Erythroblast (primary cell): Measurements from ENCODE around the gene MYRIP.

Experiments
- GATA1 ChIP-seq: IDR thresholded peaks from 2 replicates; pipeline ENCODE4 v1.6.1; 2011; ENCODE audit warnings: low read depth, mild to moderate bottlenecking, control low read depth, low read length, moderate library complexity
- POLR2A ChIP-seq: IDR thresholded peaks from 2 replicates; pipeline ENCODE4 v1.6.1; 2011; ENCODE audit warnings: mild to moderate bottlenecking, low read length

- no peak for TF ChIP-seq POLR2A
- no peak for TF ChIP-seq GATA1
Observed at GRCh38 chr3:39935261-39935660, 125.9 kb downstream of the MYRIP start.
